NCI-H345 treated with DMSO at 0.1 percent for 48 hours (cell line): ENCODE measurements around the gene RAB15.

ENCODE experiments used
- DNase-seq: peaks from one replicate; lab custom pipeline; 2025; ENCODE audit not compliant: unreplicated experiment; lab: John Stamatoyannopoulos, UW

RAB15 gene

GRCh38 chr14:64956697-64957406 lies 15.3 kb downstream of the RAB15 start:
- DNase-seq = no peak

GRCh38 chr14:64955297-64955696 lies 16.8 kb downstream of the RAB15 start:
- no peak for DNase-seq

- DNase-seq = no peak
Observed at GRCh38 chr14:64954491-64955240, 17.5 kb downstream of the RAB15 start.

GRCh38 chr14:64953661-64954060 lies 18.5 kb downstream of the RAB15 start:
- no peak for DNase-seq

GRCh38 chr14:64953310-64953654 lies 18.9 kb downstream of the RAB15 start:
- no peak for DNase-seq

GRCh38 chr14:64952598-64953309 lies 19.4 kb downstream of the RAB15 start:
- DNase-seq = no peak

- DNase-seq = no peak
Observed at GRCh38 chr14:64951724-64952123, 20.4 kb downstream of the RAB15 start.

GRCh38 chr14:64951291-64951690 lies 20.8 kb downstream of the RAB15 start:
- DNase-seq = no peak

GRCh38 chr14:64950889-64951288 lies 21.2 kb downstream of the RAB15 start:
- no peak for DNase-seq

DNA sequence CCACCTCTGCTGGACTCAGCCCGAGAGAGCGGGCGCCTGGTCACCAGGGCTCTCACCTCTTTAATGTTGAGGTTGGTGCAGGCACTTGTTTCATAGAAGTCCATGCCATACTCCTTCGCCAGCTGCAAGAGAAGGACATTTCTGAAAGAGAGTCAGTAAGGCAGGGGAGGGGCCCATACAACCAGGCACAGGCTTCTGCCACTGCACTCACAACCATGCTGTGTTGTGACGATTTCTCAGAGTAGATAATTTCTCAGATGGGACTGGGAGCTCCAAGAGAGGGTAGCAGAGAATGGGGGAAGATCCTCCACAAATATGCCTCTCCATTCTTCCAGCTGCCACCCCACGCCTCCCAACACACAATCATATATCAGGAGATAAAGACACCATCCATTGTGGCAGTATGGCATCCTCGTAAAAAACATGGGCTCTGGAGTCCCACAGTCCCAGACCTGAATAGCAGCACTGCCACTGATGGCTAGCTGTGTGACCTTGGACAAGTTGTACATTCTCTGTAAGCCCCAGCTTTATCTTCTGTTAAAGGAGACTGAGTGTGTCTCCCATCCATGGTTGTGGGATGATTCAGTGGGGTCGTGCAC lies 23.4 kb downstream of the RAB15 start:
- DNase-seq = no peak

DNA sequence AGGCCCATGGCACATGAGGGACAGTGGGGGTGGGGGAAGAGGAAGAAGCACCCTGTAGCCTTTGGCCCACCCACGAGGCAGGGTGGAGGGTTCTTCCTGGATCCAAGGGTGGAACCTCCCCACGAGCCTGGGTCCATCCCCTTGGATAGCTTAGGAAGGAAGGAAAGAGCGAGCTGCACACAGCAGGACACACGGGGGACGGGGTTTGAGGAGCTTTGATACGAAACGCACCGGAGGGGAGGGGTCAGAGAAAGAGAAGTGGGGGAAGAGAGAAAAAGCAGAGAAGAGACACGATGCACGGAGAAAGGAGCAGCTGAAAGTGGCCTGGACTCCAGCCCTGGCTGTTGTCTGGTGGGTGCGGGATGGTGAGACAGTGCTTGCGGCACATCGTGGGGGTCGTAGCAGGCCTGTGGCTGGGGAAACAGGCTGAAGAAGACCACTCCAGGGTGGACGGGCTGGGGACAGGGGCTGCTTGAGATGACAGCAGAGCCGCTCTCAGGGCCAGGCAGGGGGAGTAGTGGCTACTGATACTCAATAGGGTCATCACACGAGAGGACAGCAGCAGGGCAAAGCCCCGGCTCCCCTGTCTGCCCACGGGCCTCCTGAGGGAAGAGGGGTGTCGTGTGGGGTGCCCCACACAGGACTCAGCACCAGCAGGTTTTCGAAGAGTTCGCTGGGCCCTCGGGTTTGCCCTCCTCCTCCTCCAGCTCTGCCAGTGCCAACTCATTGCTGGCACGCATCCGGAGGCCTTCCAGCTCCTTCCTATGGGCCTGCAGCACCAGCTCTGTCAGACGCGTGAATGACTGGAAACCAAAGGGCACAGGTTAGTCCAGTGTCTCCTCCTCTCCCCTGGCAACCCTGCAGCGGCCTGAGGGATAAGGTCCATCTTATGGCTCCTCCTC lies 24.2 kb downstream of the RAB15 start:
- DNase-seq = no peak

GRCh38 chr14:64946310-64947045 lies 25.7 kb downstream of the RAB15 start:
- DNase-seq = no peak

- no peak for DNase-seq
Observed at GRCh38 chr14:64945431-64946178, 26.5 kb downstream of the RAB15 start.

DNA sequence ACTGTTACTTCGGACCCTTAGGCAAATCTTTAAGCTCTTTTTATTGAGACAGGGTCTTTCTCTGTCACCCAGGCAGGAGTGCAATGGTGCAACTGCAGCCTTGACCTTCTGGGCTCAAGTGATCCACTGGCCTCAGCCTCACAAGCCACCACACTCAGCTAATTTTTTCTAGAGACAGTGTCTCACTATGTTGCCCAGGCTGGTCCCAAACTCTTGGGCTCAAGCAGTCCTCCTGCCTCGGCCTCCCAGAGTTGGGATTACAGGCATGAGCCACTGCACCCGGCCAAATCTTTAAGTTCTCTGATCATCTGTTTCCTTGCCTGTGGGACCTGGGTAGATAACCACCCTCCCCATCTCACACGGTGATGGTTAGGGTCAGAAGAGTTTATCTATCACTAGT lies 27.3 kb downstream of the RAB15 start:
- DNase-seq = no peak

DNA sequence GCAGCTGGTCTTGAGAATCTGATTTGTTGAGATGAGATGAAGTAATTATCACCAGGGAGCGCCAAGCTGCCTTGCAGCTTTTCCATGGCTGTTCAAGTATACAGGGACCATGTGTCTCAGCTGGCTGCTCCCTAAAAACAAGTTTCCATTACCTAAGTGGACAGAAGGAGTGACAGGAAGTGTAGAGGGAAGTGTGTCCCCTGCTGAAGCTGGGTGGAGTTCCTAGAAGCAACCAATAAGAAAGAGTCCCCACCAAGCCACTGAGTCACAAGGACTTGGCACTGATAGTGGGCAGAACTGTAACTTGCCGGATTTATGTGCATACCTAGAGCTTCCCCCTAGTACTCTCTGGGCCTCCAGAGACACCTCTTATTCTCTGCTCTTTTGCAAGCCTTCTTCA lies 28.1 kb downstream of the RAB15 start:
- DNase-seq = no peak

GRCh38 chr14:64943556-64943955 lies 28.6 kb downstream of the RAB15 start:
- no peak for DNase-seq

DNA sequence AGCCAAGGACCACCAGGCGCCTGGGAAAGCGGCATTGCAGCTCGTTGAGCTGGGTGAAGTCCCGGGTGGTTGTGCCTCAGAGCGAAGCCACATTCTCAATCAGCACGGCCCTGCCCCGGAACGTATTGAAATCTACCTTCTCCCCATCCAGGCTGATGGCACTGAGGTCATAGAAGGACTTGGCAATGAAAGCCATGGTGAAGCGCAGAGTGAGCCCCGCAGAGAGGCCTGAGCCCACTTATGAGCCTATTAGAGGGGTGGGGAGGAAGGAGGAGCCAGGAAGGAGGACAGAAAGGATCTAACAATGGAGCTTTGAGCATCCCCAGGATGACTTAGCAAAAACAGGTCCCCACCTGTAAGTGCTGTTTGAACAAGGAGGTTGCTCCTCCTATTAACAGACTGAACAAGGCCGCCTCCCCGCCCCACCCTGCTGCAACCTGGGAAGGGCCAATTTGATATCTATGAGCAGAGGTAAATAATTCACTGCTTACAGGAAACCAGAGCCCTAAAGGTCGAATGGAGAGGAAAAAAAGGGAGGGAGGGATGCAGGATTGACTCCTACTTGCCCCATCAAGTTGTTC lies 29.5 kb downstream of the RAB15 start, which contains the start of gene GPX2:
TSS of gene GPX2 (minus strand) at position 215 of the 581 bp plus-strand sequence. CDS start at position 196, 19 bp downstream.
- DNase-seq = peak; percentile 92

- DNase-seq = peak; percentile 14
Observed at GRCh38 chr14:64940336-64940910, 31.7 kb downstream of the RAB15 start.
